Adrenal gland (tissue), 19 donors: Measurements from ENCODE around the gene PTPRO. TPM values are rescaled to one million over a fixed set of nuclear protein-coding genes. Genes with fewer than 3 reads are reported as not detected.
A peak's percentile ranks its signal among the peaks of the same experiment; 100 is the strongest.

ENCODE experiments used
- DNase-seq, 7 donors: peaks; one replicate each; pipeline ENCODE4 v3.0.0-alpha.2; 2019 to 2020
- H3K27ac ChIP-seq, 5 donors: fragments of 200-600 bp; sonication (generic) in 4 of 5; 1 replicate in 3 of 5; 2 replicates in 2 of 5; pipeline versions ENCODE4 v1.5.1 to v1.8.0; 2016 to 2020; ENCODE audit warnings: mild to moderate bottlenecking in 1 of 5
- H3K27me3 ChIP-seq: fragments of 200-600 bp; 2 replicates; pipeline ENCODE4 v1.8.0; 2021
- H3K36me3 ChIP-seq, 2 donors: fragments of 200-600 bp; replicated peaks in 1 of 2; 1 replicate in 1 of 2; 2 replicates in 1 of 2; pipeline versions ENCODE4 v1.5.1 to v1.8.0; 2018 to 2022
- H3K4me1 ChIP-seq, 2 donors: fragments of 200-600 bp; replicated peaks in 1 of 2; 1 replicate in 1 of 2; 2 replicates in 1 of 2; pipeline versions ENCODE4 v1.5.1 to v1.8.0; 2018 to 2021
- H3K4me3 ChIP-seq, 4 donors: fragments of 200-600 bp; sonication (generic) in 3 of 4; one replicate each; pipeline ENCODE4 v1.5.1; 2016 to 2018
- H3K9me3 ChIP-seq, 3 donors: fragments of 200-600 bp; sonication (generic) in 1 of 3; replicated peaks in 1 of 3; 1 replicate in 2 of 3; 2 replicates in 1 of 3; pipeline versions ENCODE4 v1.5.1 to v1.8.0; 2016 to 2021
- CTCF ChIP-seq, 6 experiments: fragments of 450-650 bp in 4 of 6; fragments of 200-600 bp in 2 of 6; sonication (generic) in 1 of 6; IDR thresholded peaks; 1 replicate in 5 of 6; 2 replicates in 1 of 6; pipeline versions ENCODE4 v1.5.1 to v1.8.0; 2016 to 2021; ENCODE audit warnings: antibody characterized with exemption in 6 of 6, mild to moderate bottlenecking in 2 of 6, moderate library complexity in 1 of 6
- POLR2A ChIP-seq, 2 donors: fragments of 450-650 bp; IDR thresholded peaks; one replicate each; pipeline ENCODE4 v1.6.1; 2017; ENCODE audit warnings: antibody characterized with exemption in 2 of 2, mild to moderate bottlenecking in 2 of 2, moderate library complexity in 1 of 2
- WGBS, 4 donors: extraction: QIAGEN DNeasy Blood & Tissue Kit in 2 of 4; methylation state at CpG; one replicate each; pipeline versions ENCODE4 v1.1.5 to v1.1.7; 2013 to 2017; 5-methylcytosine and 5-hydroxymethylcytosine counted together
- intact Hi-C, 2 donors: fragments of 100-400 bp; cut with DNase I; formaldehyde crosslinking; loops; one replicate each; pipeline versions ENCODE4 v1.14.1 to v1.15.0; 2022 to 2023
- long read RNA-seq, 10 donors: library from polyadenylated mRNA in 3 of 10; unstranded in 2 of 10; stranded (forward) in 1 of 10; transcript quantifications; one replicate each; pipeline ENCODE4 v2.0.0 and lab custom pipeline, GENCODE V29; 2021 to 2026
- polyA plus RNA-seq, 3 donors: library from polyadenylated mRNA; stranded (reverse); fragments of 200-250 nt in 2 of 3; fragments of 350-450 nt in 1 of 3; fragmentation: Illumina TruSeq in 1 of 3; extraction: RNeasy Lipid Tissue Mini Kit (QIAGEN cat#74804) in 1 of 3; gene quantifications; one replicate each; pipeline ENCODE4 v1.2.3, GENCODE V29; 2013 to 2014
- total RNA-seq, 9 donors: library from RNA; depleted of rRNA in 4 of 9; stranded (reverse); fragments of >200 nt in 4 of 9; fragments of 120-200 nt in 1 of 9; fragmentation: NEBNext Ultra II Directional in 1 of 9; extraction: Animal tissue kit (Norgen Biotek cat#: 25700) in 1 of 9; gene quantifications; one replicate each; pipeline versions ENCODE4 v1.1.0 to v1.2.4, GENCODE V29; 2013 to 2023
- donor health status: healthy with polysubstance abuse.
- donor health status: Bipolar disorder and iron deficiency.
- donor health status: DM: yes; HTN: yes; CAD: no.
- donor health status: DM: no; HTN: no; CAD: no.
- donor health status: DM: no; HTN: no; CAD: no.
- donor health status: DM: yes; HTN: yes; CAD: no.

Gene PTPRO
- total RNA-seq (10 to 100 TPM in 1 of 9 donors, 1 to 10 TPM in 7, under 1 TPM in 1; 0.36 to 11.5 (median 2.7) TPM), polyA plus RNA-seq (1 to 10 TPM in 1 of 3 donors, under 1 TPM in 2; 0.74 to 2.8 (median 0.88) TPM)
- long read RNA-seq, donor 1: 0 reads
- long read RNA-seq, donor 2: 0 reads
- long read RNA-seq, donor 3: 0 reads
- long read RNA-seq, donor 4: 0 reads
- long read RNA-seq, donor 5, transcript PTPRO-208 (14 exons, 2,946 nt): major isoform, 5 of 5 reads
- long read RNA-seq, donor 5, partial matches to known transcripts: 0 of 5 reads
- long read RNA-seq, donor 5, other reads (novel, unspliced or antisense): 0 of 5 reads
- long read RNA-seq, donor 6: 0 reads
- long read RNA-seq, donor 7: 0 reads
- long read RNA-seq, donor 8: 0 reads
- long read RNA-seq, donor 9: 0 reads
- long read RNA-seq, donor 10: 0 reads

GRCh38 chr12:15322164-15323061 lies at the start of gene PTPRO:
TSS of gene PTPRO (plus strand) at chr12:15322508.
- intact Hi-C loops: no loop called here
- DNase-seq: peak in 1 of 7 donors; percentile 18
- no peaks in the 10 kb centered on the region for H3K36me3 ChIP-seq

GRCh38 chr12:15273896-15274295 lies 48.4 kb upstream of the PTPRO start:
- no peak for DNase-seq
- no peaks in the 10 kb centered on the region for H3K36me3 ChIP-seq
- H3K4me3 ChIP-seq: no peak overlapping the region
- no peaks in the 10 kb centered on the region for H3K4me1 ChIP-seq
- H3K27ac ChIP-seq: no peak overlapping the region
- H3K27me3 ChIP-seq: no peaks in the 10 kb centered on the region
- TF ChIP-seq POLR2A (IDR thresholded peaks at IDR 0.05) (no peak), CTCF (IDR thresholded peaks at IDR 0.05) (no peak)
- no peaks in the 10 kb centered on the region for H3K9me3 ChIP-seq
- intact Hi-C loops: loop anchor here (10.0 kb wide), 3 partner anchors 49 to 581 kb away; partner anchors contain the start of gene RERG (in 1 of the 2)
- WGBS, 4 donors: 69 to 82% (median 74%) methylated on average over 3 of the region's 3 CpGs

More at GRCh38 chr12:15322164-15323061, at the start of gene PTPRO:
- WGBS, 4 donors: 1 to 2% (median 2%) methylated on average over 13 to 70 of the region's 70 CpGs
- no peaks in the 10 kb centered on the region for H3K4me1 ChIP-seq
- peaks cover 21% of the 10 kb centered on the region for H3K27me3 ChIP-seq
- H3K4me3 ChIP-seq: peak within 1 kb of the TSS in 1 of 4 donors; percentile 2
- TF ChIP-seq POLR2A (IDR thresholded peaks at IDR 0.05): no peak
- no peak for TF ChIP-seq CTCF (IDR thresholded peaks at IDR 0.05)
- H3K27ac ChIP-seq: no peak within 1 kb of the TSS
- no peaks in the 10 kb centered on the region for H3K9me3 ChIP-seq

GRCh38 chr12:15274561-15274967 lies 47.7 kb upstream of the PTPRO start:
- Histone ChIP-seq H3K4me1 (peaks cover 0 to 5% of the 10 kb centered on the region in 2 donors), H3K27ac (no peak overlapping the region), H3K36me3 (no peaks in the 10 kb centered on the region), H3K27me3 (no peaks in the 10 kb centered on the region), H3K9me3 (no peaks in the 10 kb centered on the region), H3K4me3 (no peak overlapping the region)
- TF ChIP-seq POLR2A (IDR thresholded peaks at IDR 0.05): no peak
- no peak for TF ChIP-seq CTCF (IDR thresholded peaks at IDR 0.05)
- WGBS, 4 donors: 44 to 61% (median 55%) methylated on average over 3 of the region's 3 CpGs
- DNase-seq: peak in 2 of 7 donors; percentile 13 to 55
- intact Hi-C loops: loop anchor here (10.0 kb wide), 3 partner anchors 50 to 580 kb away; partner anchors contain the start of gene RERG (in 1 of the 2)
